ENCODE data around the gene MEMO1. TPM values are rescaled to one million over a fixed set of nuclear protein-coding genes. Genes with fewer than 3 reads are reported as not detected.
"Not testable (repeated sequence)": the region's sequence is repeated elsewhere in the genome, so short reads cannot be mapped to it uniquely, and the experiment has no call there.

The MEMO1 gene
- polyA plus RNA-seq, 1 experiment: 64.5 TPM

DNA sequence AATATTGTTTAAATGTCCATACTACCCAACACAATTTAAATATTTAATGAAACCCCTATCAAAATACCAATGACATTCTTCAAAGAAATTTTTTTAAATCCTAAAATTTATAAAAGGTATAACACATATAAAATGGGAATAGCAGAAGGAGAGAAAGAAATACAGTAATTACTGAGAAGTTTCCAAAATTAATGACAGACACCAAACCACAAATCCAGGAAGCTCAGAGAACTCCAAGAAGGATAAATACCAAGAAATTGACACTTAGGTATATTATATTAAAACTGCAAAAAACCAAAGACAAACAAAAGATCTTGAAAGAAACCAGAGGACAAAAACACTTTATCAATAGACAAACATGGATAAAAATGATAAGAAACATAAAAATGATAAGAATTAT, 101.1 kb downstream of the MEMO1 start:
- ChIA-PET POLR2A (no interaction called here), CTCF (no interaction called here)
- TF ChIP-seq, protein P1, sequence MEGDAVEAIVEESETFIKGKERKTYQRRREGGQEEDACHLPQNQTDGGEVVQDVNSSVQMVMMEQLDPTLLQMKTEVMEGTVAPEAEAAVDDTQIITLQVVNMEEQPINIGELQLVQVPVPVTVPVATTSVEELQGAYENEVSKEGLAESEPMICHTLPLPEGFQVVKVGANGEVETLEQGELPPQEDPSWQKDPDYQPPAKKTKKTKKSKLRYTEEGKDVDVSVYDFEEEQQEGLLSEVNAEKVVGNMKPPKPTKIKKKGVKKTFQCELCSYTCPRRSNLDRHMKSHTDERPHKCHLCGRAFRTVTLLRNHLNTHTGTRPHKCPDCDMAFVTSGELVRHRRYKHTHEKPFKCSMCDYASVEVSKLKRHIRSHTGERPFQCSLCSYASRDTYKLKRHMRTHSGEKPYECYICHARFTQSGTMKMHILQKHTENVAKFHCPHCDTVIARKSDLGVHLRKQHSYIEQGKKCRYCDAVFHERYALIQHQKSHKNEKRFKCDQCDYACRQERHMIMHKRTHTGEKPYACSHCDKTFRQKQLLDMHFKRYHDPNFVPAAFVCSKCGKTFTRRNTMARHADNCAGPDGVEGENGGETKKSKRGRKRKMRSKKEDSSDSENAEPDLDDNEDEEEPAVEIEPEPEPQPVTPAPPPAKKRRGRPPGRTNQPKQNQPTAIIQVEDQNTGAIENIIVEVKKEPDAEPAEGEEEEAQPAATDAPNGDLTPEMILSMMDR (IDR thresholded peaks at IDR 0.05; ENCODE audit: low read depth, low read length): no peak
- Histone ChIP-seq H3K27me3 (ENCODE audit: control insufficient read depth, insufficient read depth, low read length) (no peaks in the 10 kb centered on the region), H3K9me3 (ENCODE audit: control insufficient read depth, insufficient read depth, low read length) (no peaks in the 10 kb centered on the region), H3K4me3 (ENCODE audit: low read depth, low read length) (no peak overlapping the region), H3K27ac (ENCODE audit: low read depth, low read length) (no peak overlapping the region)
- DNase-seq (ENCODE audit: low read depth, low spot score): no peak

DNA sequence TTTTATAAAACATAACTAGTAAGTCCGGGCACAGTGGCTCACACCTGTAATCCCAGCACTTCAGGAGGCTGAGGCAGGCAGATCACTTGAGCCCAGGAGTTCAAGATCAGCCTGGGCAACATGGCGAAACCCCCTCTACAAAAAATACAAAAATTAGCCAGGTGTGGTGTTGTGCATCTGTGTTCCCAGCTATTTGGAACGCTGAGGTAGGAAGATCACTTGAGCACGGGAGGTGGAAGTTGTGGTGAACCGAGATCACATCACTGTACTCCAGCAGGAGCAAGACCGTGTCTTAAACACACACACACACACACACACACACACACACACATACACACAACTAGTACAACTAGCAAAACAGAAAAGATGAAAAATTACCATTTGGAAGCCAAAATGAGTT, 103.3 kb downstream of the MEMO1 start:
- H3K27ac ChIP-seq (ENCODE audit: low read depth, low read length); H3K9me3 ChIP-seq (ENCODE audit: control insufficient read depth, insufficient read depth, low read length); POLR2A ChIA-PET; DNase-seq (ENCODE audit: low read depth, low spot score); H3K27me3 ChIP-seq (ENCODE audit: control insufficient read depth, insufficient read depth, low read length); H3K4me3 ChIP-seq (ENCODE audit: low read depth, low read length); CTCF ChIA-PET: not testable (repeated sequence)

DNA sequence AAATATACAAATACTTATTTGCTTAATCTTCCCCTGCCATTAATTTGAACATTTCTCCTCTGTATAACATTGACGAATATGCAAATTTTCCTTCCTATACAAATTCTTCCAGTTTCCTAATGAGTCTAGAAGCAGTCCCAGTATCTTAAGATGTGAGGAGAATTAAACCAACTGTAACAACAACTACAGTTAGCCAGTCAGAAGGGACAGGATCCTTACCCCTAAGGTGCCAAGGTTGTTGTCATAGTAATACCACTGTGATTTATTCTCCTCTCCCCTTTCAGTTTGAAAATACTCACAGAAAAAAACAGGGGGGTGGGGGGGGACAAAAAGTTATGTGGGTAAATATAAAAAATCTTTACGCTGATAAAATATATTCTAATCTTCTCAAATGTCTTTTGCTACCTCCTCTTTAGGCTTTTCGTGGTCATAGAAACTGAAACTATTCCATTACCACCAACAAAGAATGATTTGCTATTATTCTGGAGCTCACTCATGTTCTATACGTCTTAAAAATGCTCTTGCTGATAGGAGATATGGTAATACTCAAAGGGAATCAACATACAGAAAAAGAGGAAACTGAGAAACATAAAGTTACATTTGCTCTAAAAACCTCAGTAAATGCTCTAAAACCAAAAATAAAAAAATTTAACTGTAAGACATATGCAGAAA, 107.6 kb downstream of the MEMO1 start:
- TF ChIP-seq, protein P1 (IDR thresholded peaks at IDR 0.05; ENCODE audit: low read depth, low read length): no peak
- POLR2A ChIA-PET: no interaction called here
- DNase-seq (ENCODE audit: low read depth, low spot score): no peak
- CTCF ChIA-PET: interaction anchor here (1.6 kb wide), 1 partner anchor 31 kb away, joined by 3 read pairs; no protein-coding TSS in a partner anchor
- no peak overlapping the region for H3K4me3 ChIP-seq (ENCODE audit: low read depth, low read length)
- H3K9me3 ChIP-seq (ENCODE audit: control insufficient read depth, insufficient read depth, low read length): no peaks in the 10 kb centered on the region
- H3K27ac ChIP-seq (ENCODE audit: low read depth, low read length): no peak overlapping the region
- H3K27me3 ChIP-seq (ENCODE audit: control insufficient read depth, insufficient read depth, low read length): no peaks in the 10 kb centered on the region

DNA sequence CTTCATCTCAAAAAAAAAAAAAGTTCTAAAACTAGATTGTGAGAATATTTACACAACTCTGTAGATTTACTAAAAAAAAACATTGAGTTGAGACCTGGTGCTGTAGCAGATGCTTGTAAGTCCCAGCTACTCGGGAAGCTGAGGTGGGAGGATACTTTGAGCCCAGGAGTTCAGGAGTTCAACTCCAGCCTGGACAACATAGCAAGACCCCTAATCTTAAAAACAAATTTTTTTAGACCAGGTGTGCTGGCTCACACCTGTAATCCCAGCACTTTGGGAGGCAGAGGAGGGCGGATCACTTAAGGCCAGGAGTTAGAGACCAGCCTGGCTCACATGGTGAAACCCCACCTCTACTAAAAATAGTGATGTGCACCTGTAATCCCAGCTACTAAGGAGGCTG, 108.9 kb downstream of the MEMO1 start:
- no peak overlapping the region for H3K27ac ChIP-seq (ENCODE audit: low read depth, low read length)
- H3K9me3 ChIP-seq (ENCODE audit: control insufficient read depth, insufficient read depth, low read length): no peaks in the 10 kb centered on the region
- ChIA-PET POLR2A (no interaction called here), CTCF (no interaction called here)
- TF ChIP-seq, protein P1 (IDR thresholded peaks at IDR 0.05; ENCODE audit: low read depth, low read length): no peak
- no peak overlapping the region for H3K4me3 ChIP-seq (ENCODE audit: low read depth, low read length)
- DNase-seq (ENCODE audit: low read depth, low spot score): no peak
- no peaks in the 10 kb centered on the region for H3K27me3 ChIP-seq (ENCODE audit: control insufficient read depth, insufficient read depth, low read length)

DNA sequence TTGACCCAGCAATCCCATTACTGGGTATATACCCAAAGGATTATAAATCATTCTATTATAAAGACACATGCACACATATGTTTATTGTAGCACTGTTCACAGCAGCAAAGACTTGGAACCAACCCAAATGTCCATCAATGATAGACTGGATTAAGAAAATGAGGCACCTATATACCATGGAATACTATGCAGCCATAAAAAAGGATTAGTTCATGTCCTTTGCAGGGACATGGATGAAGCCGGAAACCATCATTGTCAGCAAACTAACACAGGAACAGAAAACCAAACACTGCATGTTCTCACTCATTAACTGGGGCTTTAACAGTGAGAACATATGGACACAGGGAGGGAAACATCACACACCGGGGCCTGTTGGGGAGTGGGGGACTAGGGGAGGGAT, 110.7 kb downstream of the MEMO1 start:
- H3K27me3 ChIP-seq (ENCODE audit: control insufficient read depth, insufficient read depth, low read length); POLR2A ChIA-PET; H3K27ac ChIP-seq (ENCODE audit: low read depth, low read length); CTCF ChIA-PET; DNase-seq (ENCODE audit: low read depth, low spot score); H3K9me3 ChIP-seq (ENCODE audit: control insufficient read depth, insufficient read depth, low read length); H3K4me3 ChIP-seq (ENCODE audit: low read depth, low read length): not testable (repeated sequence)

DNA sequence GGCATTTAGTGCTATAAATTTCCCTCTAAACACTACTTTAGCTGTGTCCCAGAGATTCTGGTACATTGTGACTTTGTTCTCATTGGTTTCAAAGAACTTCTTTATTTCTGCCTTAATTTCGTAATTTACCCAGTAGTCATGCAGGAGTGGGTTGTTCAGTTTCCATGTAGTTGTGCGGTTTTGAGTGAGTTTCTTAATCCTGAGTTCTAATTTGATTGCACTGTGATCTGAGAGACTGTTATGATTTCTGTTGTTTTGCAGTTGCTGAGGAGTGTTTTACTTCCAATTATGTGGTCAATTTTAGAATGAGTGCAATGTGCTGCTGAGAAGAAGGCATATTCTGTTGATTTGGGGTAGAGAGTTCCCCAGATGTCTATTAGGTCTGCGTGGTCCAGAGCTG, 112.5 kb downstream of the MEMO1 start:
- DNase-seq (ENCODE audit: low read depth, low spot score); POLR2A ChIA-PET; H3K27ac ChIP-seq (ENCODE audit: low read depth, low read length); CTCF ChIA-PET; H3K4me3 ChIP-seq (ENCODE audit: low read depth, low read length); H3K27me3 ChIP-seq (ENCODE audit: control insufficient read depth, insufficient read depth, low read length); H3K9me3 ChIP-seq (ENCODE audit: control insufficient read depth, insufficient read depth, low read length): not testable (repeated sequence)

DNA sequence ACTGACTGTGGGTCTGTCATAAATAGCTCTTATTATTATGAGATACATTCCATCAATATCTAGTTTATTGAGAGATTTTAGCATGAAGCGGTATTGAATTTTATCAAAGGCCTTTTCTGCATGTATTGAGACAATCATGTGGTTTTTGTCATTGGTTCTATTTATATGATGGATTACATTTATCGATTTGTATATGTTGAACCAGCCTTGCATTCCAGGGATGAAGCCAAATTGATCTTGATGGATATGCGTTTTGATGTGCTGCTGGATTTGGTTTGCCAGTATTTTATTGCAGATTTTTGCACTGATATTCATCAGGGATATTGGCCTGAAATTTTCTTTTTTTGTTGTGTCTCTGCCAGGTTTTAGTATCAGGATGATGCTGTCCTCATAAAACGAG, 113.5 kb downstream of the MEMO1 start:
- H3K4me3 ChIP-seq (ENCODE audit: low read depth, low read length); H3K27me3 ChIP-seq (ENCODE audit: control insufficient read depth, insufficient read depth, low read length); DNase-seq (ENCODE audit: low read depth, low spot score); H3K9me3 ChIP-seq (ENCODE audit: control insufficient read depth, insufficient read depth, low read length); POLR2A ChIA-PET; CTCF ChIA-PET; H3K27ac ChIP-seq (ENCODE audit: low read depth, low read length): not testable (repeated sequence)
